UCSD-AML1 (cell line): ENCODE measurements around the gene C5AR1.
A peak's percentile ranks its signal among the peaks of the same experiment; 100 is the strongest.
"Not testable (repeated sequence)": the region's sequence is repeated elsewhere in the genome, so short reads cannot be mapped to it uniquely, and the experiment has no call there.

Experiments
- DNase-seq: peaks from one replicate; lab custom pipeline; 2025; ENCODE audit not compliant: unreplicated experiment; lab: John Stamatoyannopoulos, UW

Gene C5AR1

GRCh38 chr19:47330466-47330869 lies 20.8 kb downstream of the C5AR1 start:
- DNase-seq, result no peak

GRCh38 chr19:47331490-47331889 lies 21.8 kb downstream of the C5AR1 start:
- DNase-seq, result no peak

GRCh38 chr19:47331931-47332547 lies 22.4 kb downstream of the C5AR1 start, which contains the start of gene C5AR2:
Gene C5AR2 (plus strand): TSS chr19:47332175. CDS start chr19:47340800, 8,625 bp downstream.
- DNase-seq, result no peak

- DNase-seq, result peak; percentile 47
Measured at GRCh38 chr19:47336765-47337718, 27.4 kb downstream of the C5AR1 start.

- no peak for DNase-seq
Measured at GRCh38 chr19:47339196-47339880, 29.7 kb downstream of the C5AR1 start.

GRCh38 chr19:47340477-47341208 lies 31.0 kb downstream of the C5AR1 start:
- DNase-seq, result no peak

GRCh38 chr19:47341734-47342133 lies 32.1 kb downstream of the C5AR1 start:
- no peak for DNase-seq

- DNase-seq, result no peak
Measured at GRCh38 chr19:47343194-47343802, 33.6 kb downstream of the C5AR1 start.

- no peak for DNase-seq
Measured at GRCh38 chr19:47344425-47344824, 34.8 kb downstream of the C5AR1 start.

- DNase-seq, result not testable (repeated sequence)
Measured at GRCh38 chr19:47346024-47346423, 36.4 kb downstream of the C5AR1 start.

GRCh38 chr19:47348819-47349795 lies 39.4 kb downstream of the C5AR1 start, which contains the start of gene DHX34:
Gene DHX34 (plus strand): TSS chr19:47349315. CDS start chr19:47353031, 3,716 bp downstream.
- peak; percentile 99 for DNase-seq

- no peak for DNase-seq
Measured at GRCh38 chr19:47350630-47351029, 41.0 kb downstream of the C5AR1 start.

GRCh38 chr19:47351548-47351947 lies 41.9 kb downstream of the C5AR1 start:
- DNase-seq, result no peak

- no peak for DNase-seq
Measured at GRCh38 chr19:47352095-47352494, 42.4 kb downstream of the C5AR1 start.

GRCh38 chr19:47353307-47353712 lies 43.6 kb downstream of the C5AR1 start:
- DNase-seq, result no peak

- no peak for DNase-seq
Measured at GRCh38 chr19:47356900-47357299, 47.2 kb downstream of the C5AR1 start.

- DNase-seq, result no peak
Measured at GRCh38 chr19:47357788-47358680, 48.4 kb downstream of the C5AR1 start.

GRCh38 chr19:47358936-47359335 lies 49.3 kb downstream of the C5AR1 start:
- no peak for DNase-seq
